HG02571 (cell line): ENCODE data around the gene CSNK2A1.
A peak's percentile ranks its signal among the peaks of the same experiment; 100 is the strongest.

Experiments used
- ATAC-seq: cut with Tn5 transposase; IDR thresholded peaks from one replicate; pipeline ENCODE4 v1.9.1; 2021; ENCODE audit warnings: mild to moderate bottlenecking, moderate library complexity; ENCODE audit not compliant: unreplicated experiment

CSNK2A1 gene

DNA sequence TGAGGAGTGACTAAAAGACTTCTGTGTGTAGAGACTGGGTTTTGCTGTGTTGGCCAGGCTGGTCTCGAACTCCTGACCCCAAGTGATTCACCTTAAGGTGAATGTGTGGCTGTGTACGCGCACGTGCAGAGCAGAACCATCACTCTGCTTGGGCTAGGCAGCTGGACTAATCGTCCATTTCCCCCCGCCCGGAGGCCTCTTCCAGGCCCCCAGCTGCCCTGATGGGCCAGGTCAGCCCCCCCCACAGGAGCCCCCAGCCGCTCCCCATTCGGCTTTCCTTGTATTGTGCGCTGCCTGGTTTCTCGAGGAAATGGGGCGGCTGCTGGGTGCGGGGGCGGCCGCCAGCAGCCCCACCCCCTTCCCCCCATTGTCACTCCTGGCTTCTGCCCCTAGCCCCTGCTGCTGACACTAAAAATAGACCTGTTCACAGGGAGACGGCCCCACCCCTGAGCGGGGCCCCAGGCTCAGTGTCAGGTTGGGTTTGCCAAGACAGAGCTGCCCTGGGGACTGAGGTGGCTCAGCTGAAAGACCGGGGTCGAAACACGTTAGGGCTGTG, 24.6 kb upstream of the CSNK2A1 start:
- ATAC-seq, result no peak

DNA sequence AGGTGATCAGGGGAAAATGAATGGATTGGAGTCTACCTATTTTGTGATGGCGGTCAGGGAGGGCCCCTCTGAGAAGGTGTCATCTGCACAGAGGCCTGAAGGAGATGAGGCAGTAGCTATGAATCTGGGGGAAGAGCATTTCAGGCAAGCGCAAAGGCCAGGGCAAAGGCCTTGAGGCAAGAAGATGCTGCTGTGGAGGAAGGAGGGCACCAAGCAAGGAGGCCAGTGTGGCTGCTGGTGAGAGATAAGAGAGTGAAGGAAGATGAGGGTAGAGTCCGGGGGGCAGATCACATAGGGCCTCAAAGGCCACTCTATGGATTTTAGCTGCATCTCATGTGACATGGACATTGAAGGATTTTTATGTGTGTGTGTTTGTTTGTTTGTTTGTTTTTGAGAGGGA, 20.6 kb upstream of the CSNK2A1 start:
- ATAC-seq, result no peak

DNA sequence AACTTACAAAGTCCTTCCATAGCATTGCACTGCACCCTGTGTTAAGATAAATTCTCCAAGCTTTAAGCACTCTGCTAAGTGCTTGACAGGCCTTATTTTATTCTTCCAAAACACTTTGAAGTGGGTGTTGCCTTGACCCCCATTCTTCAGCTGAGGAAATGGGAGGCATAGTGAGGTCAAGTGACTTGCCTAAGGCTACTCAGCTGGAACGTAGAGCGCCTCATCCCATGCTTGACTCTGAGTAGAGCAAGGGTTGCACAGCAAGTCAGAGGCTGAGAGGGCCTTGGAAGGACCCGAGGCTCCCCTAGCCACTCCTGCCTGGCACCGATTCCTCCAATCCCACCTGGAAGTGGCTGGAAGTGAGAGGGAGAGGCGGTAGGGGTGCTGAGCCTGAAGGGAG, 19.6 kb upstream of the CSNK2A1 start:
- no peak for ATAC-seq

DNA sequence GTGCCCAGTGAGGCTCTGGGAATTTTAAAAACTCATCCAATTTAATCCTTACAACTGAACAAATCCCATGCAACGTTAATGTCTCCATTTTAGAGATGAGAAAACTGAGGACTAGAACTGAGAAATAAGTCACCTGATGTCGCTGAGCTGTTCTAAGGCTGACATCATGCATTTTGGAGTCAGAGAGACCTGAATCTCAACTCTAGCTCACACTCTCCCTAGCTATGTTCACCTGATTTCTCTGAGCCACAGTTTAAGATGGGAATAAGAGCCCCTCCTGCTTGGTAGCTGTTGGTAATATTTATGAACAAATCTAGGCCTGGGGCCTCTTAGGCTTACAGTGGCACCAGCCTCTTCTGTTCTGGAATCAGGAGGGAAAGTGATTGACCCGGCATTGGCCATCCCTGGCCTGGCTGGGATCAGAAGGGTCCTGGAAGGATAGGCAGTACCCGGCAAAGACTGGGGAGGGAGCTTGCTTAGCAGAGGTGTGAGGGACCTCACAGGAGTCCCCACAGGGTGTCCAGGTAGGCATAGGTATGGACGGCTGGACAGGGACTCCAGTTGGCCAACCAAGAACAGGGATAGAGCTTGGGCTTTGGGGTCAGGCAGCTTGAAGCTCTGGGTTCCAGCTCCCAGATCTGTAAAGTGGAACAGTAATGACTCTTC, 18.8 kb upstream of the CSNK2A1 start:
- no peak for ATAC-seq

DNA sequence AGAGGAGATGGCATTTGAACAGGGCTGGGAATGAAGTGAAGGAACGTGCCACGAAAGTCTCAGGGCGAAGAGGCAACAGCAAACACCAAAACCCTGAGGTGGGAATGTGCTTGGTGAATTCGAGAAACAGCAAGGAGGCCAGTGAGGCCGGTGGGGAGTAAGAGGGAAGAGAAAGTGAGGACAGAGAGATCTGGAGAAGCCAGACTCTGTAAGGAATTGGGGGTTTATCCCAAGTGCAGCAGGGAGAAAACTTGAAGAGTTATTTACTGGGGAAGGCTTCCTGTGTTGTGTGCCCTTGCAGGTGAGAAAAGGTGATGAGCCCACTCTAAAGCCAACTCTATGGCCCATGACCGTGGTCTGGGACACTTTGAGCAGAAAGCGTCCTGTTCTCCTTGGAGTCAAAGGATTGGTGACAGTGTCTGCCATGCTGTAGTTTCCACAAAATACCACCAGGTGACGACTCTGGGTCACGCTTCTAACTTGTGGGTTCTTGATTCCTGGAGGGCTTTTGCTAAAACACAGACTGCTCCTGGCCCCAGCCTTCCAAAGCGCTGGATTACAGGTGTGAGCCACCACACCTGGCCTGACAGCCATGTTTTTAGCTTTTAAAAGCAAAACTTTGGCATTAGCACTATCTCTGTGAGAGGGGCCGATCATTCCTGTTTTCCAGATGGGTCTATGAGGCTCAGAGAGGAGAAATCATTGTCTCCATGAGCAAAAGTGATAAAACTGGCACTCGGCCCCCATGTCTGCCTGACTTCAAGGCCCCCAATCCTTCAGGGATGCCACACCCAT, 18.0 kb upstream of the CSNK2A1 start:
- no peak for ATAC-seq

DNA sequence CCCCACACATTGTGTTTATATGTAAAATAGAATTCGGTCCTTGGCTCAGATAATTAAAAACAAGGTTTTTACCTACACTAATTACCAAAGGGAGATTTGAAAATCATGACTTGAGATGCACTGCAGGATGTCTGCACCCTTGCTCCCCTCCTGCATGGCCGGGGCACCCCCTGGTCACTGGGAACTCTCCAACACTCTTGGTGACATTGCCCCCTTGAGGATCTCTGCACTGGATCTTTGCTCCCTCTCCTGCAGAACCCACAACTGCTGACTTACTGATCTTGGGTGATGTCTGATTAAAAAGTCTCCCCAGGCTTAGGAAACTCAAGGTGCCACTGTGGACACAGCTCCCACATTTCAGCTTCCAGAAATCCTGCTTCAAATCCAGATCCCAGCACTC, 17.1 kb upstream of the CSNK2A1 start:
- no peak for ATAC-seq

DNA sequence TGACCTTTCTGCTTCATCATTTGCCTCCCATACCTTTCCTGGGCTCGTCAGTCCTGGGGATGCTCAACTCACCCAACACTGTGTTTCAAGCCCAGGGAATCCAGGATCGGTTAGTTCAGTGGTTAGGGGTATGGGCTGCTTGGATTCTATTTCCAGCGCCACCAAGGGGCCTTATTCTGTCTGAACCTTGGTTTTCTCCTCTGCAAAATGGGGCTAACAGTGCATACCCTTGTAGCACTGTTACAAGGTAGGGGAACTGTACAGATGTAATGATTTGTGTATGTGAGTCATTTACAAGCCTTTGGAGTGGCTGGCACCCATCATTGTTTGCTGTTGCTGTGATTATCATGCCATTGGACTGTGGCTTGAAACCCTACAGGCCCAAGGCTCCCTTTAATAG, 14.5 kb upstream of the CSNK2A1 start:
- ATAC-seq, result no peak

DNA sequence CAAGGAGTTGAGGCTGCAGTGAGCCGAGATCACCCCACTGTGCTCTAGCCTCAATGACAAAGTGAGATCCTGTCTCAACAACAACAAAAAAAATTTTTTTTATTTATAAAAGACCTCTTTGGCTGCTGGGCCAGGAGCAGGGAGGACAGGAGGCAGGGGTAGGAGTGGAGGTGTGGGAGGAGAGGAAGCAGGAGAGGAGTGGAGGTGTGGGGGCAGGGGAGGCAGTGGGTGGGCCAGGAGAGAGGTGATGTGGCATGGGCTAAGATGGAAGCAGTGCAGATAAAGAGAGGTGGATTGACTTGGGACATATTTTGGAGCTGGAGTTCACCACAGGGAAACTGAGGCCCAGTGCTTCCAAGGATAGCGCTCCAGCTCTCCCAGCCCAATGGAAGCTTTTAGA, 13.4 kb upstream of the CSNK2A1 start:
- no peak for ATAC-seq

DNA sequence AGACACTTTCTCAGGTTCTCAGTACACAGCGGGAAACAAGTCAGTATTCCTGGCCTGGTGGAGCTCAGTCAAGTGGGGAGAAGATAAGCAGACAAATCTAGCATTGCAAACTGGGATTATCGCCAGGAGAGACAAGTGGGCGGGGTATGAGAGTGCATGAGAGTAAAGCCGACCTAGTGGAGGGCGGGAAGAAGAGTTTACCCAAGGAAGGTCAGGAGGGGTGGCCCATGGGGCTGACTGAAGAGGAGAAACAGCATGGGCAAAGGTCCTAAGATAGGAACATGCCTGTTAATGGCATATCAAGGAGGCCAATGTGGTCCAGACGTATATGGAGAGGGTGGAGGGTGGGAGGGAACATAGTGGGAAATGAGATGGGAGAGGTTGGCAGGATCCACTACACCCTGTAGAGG, 12.4 kb upstream of the CSNK2A1 start:
- no peak for ATAC-seq

DNA sequence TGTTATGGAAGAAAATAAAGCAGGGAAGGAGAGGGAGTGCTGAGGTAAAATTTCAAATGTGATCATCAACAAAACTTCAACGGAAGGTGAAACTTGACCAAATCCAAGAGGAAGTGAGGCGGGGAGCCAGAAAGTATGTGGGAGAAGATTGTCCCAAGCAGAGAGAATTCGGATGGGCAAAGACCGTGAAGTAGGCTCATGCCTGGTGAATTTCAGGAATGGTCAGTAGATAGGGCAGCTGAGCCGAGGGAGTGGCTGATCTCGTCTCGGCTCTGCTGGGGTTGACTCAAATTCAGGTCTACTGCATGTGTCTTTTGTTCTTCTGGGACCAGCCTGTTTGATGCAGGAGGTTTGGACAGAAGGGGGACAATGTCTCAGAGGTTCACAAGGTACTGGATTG, 7.0 kb upstream of the CSNK2A1 start:
- no peak for ATAC-seq

DNA sequence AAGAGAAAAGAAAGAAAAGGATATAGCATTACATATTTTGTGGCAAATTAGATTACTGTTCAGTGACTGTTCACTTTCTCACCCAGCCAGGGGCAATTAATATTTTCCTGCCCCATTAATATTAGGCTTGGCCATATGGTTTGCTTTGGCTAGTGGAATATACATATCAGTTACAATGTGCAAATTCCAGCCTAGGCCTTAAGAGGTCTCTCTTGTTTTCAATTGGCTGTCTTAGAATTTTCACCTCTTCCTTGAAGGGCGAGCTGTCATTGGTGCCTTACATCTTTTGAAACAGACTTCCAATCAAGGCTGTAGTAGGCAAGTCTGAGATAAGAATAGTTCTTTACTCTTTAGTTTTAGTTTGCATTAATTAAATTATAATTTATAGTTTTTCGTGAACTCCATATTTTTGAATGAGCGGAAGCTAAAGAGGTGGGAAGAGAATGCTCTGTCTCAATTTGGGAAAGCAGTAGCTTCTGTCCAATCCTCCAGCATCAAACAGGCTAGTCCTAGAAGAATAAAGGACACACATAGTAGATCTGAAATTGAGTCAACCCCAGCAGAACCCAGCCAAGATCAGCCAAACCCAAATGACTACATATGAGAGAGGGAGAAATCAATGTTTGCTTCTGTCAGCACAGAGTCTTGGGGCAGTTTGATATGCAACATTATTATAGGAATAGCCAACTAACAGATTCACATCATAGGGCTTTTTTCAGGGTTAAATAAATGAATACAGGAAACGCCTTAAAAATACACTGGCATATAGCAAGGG, 6.3 kb upstream of the CSNK2A1 start:
- ATAC-seq, result no peak

DNA sequence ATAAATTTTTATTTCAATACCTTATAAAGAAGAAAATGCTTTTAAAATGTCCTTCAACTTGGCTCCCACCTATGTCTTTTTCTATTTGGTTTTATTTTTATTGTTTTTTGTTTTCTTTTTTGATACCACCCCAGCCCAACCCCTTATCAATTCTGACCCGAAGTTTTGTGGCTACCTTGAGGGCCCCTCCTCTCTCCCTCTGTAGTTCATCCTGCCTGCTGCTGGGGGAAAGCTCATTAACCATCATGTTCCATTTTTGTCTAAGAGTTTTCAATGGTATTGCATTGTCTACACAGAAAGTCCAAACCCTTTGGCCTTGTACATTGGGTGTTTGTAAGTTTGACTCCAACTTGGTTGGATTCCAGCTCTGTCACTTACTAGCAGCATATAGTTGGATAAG, 5.3 kb upstream of the CSNK2A1 start:
- ATAC-seq, result no peak

DNA sequence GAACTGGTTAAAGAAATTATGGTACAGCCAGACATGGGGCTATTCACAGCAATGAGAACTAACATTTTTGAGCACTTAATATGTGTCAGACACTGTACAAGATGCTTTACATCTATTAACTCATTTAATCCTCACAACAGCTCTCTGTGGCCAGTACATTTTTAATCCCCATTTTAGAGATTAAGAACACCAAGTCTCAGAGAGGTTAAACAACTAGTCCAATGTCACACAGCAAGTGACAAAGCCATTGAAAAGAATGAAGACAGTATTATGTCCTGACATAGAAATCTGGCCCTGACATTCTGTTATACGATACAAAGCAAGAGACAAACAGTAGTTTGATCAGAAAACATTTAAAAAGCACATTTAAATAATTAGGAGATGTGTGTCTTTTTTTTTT, 3.8 kb upstream of the CSNK2A1 start:
- no peak for ATAC-seq

DNA sequence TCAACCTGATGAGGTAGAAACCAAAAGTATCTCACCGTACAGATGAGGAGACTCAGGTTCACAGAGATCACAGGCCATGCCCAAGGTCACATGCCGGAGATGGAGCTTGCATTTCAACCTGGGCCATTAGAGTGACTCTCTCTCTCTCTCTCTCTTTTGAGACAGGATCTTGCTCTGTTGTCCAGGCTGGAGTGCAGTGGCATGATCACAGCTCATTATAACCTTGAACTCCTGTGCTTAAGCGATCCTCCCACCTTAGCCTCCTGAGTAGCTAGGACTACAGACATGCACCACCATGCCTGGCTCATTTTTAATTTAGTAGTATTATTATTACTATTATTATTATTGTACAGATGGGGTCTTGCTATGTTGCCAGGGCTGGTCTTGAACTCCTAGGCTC, 2.8 kb upstream of the CSNK2A1 start:
- no peak for ATAC-seq

DNA sequence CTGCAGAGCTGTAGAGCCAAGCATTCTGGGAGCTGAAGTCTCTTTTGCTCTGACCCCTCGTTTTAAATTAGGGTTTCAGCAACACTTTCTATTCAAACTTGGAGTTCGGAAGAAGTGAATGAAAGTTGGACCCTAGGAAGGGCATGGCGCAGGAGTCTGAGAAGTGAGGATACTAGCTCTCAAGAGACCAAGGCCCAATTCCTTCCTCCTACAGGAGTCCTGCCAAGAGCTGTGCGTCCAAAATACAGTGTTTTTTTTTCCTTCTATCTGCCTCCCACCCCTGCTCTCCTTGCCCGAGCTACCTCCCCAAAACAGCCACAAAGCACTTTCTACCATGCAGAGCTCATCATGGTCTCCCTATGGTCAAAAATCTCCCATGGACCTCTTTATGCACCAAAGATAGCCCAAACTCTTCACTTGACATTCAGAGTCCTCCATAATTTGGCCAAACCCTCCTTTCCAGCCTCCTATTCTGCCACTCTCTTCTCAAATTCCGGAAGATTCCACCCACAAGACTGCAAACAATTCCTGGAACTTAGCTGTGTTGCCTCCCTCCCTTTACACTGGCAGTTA, 649 bp upstream of the CSNK2A1 start:
- no peak for ATAC-seq

DNA sequence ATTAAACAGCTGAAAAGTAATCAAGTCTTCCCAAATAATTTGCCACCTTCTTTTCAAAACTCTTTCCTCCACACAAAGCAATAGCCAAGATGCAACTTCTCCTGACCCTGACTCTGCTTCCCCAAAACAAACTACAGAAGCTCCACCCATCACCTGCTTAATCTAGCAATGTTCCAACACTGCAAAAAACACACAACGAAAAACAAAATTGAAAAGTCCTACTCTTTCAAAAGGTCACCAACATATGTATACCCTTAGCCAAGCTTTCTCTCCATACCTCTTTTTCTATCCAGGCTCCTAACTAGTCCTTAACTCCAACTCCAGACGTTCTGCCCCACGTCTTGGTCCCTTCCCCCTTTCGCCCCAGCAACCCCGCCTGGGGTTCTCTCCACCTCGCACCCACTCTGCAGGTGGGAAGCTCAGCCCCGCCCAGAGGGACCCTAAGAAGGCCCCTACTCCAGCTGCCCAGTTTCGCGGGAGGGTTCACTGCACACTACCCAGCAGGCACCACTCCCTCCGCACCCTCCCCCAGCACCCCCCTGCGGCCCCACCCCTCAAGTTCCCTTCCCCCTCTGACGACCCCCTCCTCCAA, 717 bp downstream of the CSNK2A1 start:
- peak; percentile 14 for ATAC-seq

DNA sequence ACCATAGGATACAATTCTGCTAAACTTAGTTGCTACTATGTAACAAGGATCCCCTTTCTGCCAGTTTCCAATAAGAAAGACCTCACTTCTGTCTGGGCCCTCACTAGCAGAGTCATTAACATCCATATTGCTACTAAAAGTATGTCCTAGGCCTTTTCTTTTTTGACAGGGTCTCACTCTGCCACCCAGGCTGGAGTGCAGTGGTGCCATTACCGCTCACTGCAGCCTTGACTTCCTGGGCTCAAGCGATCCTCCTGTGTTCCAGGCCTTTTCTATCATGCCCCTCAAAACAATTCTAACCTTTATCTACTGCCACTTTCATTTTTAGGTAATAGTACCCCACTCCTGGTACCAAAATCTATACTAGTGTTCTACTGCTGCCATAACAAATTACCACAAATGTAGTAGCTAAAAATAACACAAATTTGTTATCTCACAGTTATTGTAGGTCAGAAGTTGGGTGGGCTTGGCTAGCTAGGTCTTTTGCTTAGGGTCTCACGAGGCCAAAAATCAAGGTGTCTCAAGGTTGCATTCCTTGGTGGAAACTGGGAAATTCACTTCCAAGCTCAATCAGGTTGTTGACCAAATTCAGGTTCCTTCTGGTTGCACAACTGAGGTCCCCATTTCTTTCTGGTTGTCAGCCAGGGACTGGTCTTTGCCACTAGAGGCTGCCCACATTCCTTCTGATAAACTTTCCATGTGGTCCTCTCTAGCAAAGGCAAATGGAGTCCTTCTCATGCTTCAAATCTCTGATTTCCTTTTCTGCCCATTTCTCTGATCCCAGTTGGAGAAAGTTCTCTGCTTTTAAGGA, 3.0 kb downstream of the CSNK2A1 start:
- ATAC-seq, result no peak

DNA sequence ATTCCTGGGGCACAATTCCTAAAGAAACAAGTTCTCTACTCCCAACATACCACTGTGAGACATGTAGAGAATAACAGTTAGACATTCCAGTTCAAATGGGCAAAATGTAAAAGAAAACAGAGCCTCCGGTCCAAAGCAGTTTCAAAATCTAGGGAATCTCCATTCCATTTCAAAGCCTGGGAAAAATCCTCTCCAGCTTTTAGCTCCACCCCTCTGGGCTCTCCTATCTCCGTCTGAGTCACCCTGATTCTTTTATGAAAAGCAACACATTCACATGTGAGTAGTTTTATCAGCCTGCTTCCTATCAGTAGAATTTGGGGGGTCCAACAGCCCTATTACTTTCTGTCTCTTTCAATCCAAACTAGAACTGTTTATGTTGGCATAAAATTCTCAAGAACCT, 3.7 kb downstream of the CSNK2A1 start:
- ATAC-seq, result no peak

DNA sequence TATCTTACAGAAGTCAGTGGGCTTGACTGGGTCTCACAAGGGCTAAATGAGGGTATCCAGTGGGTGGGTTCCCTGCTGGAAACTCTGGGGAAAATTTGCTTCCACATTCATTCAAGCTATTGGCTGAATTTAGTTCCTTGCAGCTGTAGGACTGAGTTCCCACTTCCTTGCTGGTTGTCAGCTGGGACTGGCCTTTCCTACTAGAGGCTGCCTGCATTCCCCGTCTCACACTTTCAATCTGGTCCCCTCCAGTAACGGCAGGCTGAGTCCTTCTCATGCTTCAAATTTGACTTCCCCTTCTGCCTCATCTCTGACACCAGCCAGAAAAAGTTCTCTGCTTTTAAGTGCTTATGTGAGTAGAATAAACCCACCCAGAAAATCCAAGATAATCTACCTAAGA, 4.4 kb downstream of the CSNK2A1 start:
- no peak for ATAC-seq

DNA sequence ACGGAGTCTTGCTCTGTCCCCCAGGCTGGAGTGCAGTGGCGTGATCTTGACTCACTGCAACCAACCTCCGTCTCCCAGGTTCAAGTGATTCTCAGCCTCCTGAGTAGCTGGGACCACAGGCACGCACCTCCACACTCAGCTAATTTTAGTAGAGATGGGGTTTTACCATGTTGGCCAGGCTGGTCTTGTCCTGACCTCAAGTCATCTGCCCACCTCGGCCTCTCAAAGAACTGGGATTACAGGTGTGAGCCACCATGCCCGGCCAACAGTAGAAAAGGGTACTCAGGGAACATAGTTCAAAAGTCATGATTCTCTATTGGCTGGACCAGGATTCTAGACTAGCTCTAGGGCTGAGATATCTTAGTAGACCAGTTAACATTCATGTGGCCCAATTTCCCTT, 5.6 kb downstream of the CSNK2A1 start:
- no peak for ATAC-seq
